Thyroid gland (tissue), 4 donors: ENCODE measurements around the gene INF2.

Experiments used
- CTCF ChIP-seq, 6 experiments: fragments of 200-600 bp in 3 of 6; fragments of 450-650 bp in 3 of 6; sonication (generic) in 3 of 6; IDR thresholded peaks; one replicate each; pipeline ENCODE4 v1.5.1; 2016 to 2019; ENCODE audit warnings: antibody characterized with exemption in 6 of 6, mild to moderate bottlenecking in 2 of 6, inconsistent platforms in 1 of 6, moderate library complexity in 1 of 6
- POLR2A ChIP-seq, 2 donors: fragments of 450-650 bp; IDR thresholded peaks; one replicate each; pipeline ENCODE4 v1.6.1; 2017; ENCODE audit warnings: antibody characterized with exemption in 2 of 2, mild to moderate bottlenecking in 2 of 2, moderate library complexity in 1 of 2

GRCh38 chr14:104684449-104684821 is 5.0 kb upstream of the INF2 start:
- TF ChIP-seq CTCF (IDR thresholded peaks at IDR 0.05): no peak
- no peak for TF ChIP-seq POLR2A (IDR thresholded peaks at IDR 0.05)
